T-helper 9 cell (primary cell): ENCODE data around the gene NSD1.

Experiments
- DNase-seq: peaks from one replicate; pipeline ENCODE4 v3.0.0-alpha.2; 2020
- total RNA-seq, 2 donors: gene quantifications; one replicate each; lab custom pipeline; 2026; lab: John Stamatoyannopoulos, UW

The NSD1 gene, protein sequence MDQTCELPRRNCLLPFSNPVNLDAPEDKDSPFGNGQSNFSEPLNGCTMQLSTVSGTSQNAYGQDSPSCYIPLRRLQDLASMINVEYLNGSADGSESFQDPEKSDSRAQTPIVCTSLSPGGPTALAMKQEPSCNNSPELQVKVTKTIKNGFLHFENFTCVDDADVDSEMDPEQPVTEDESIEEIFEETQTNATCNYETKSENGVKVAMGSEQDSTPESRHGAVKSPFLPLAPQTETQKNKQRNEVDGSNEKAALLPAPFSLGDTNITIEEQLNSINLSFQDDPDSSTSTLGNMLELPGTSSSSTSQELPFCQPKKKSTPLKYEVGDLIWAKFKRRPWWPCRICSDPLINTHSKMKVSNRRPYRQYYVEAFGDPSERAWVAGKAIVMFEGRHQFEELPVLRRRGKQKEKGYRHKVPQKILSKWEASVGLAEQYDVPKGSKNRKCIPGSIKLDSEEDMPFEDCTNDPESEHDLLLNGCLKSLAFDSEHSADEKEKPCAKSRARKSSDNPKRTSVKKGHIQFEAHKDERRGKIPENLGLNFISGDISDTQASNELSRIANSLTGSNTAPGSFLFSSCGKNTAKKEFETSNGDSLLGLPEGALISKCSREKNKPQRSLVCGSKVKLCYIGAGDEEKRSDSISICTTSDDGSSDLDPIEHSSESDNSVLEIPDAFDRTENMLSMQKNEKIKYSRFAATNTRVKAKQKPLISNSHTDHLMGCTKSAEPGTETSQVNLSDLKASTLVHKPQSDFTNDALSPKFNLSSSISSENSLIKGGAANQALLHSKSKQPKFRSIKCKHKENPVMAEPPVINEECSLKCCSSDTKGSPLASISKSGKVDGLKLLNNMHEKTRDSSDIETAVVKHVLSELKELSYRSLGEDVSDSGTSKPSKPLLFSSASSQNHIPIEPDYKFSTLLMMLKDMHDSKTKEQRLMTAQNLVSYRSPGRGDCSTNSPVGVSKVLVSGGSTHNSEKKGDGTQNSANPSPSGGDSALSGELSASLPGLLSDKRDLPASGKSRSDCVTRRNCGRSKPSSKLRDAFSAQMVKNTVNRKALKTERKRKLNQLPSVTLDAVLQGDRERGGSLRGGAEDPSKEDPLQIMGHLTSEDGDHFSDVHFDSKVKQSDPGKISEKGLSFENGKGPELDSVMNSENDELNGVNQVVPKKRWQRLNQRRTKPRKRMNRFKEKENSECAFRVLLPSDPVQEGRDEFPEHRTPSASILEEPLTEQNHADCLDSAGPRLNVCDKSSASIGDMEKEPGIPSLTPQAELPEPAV (N-terminal part only)
- 219 to 275 reads per million in 2 donors for total RNA-seq

- peak; percentile 85 for DNase-seq
Observed at GRCh38 chr5:177133096-177133852, at the start of gene NSD1. Gene NSD1 (plus strand): TSS chr5:177133773. CDS start chr5:177135104, 1,331 bp downstream.

- no peak for DNase-seq
Observed at GRCh38 chr5:177084175-177084574, 49.4 kb upstream of the NSD1 start.

DNA sequence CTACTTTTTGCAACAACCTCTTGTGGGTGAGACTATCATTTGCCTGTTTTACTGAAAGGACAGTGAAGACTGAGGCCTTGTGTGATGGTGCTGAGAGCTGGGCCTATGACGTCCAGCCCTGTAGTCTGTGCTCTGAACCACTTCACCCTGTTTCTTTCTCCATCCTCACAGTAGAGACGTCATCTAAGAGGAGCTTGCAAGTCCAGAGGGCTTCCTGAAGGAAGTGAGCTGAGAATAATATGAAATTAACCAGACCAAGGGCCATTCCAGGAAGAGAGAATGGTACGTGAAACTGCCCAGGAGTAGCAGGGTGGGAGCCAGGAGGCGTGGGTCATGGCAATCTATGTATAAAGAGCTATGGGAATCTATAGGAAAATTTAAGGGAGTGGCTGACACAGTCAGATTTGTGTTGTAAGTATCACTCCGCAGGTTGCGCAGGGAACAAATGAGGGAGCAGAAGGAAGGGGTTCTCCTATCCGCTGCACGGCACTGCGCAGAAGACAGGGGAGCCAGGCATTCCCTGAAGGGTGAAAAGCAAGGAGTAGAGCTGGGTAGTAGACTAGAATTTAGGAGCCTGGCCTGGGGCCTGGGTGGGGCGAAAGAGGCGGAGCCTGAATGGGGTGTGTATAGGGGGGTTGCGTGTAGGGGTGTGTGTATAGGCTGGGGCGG, 47.5 kb upstream of the NSD1 start:
- DNase-seq, result no peak

DNA sequence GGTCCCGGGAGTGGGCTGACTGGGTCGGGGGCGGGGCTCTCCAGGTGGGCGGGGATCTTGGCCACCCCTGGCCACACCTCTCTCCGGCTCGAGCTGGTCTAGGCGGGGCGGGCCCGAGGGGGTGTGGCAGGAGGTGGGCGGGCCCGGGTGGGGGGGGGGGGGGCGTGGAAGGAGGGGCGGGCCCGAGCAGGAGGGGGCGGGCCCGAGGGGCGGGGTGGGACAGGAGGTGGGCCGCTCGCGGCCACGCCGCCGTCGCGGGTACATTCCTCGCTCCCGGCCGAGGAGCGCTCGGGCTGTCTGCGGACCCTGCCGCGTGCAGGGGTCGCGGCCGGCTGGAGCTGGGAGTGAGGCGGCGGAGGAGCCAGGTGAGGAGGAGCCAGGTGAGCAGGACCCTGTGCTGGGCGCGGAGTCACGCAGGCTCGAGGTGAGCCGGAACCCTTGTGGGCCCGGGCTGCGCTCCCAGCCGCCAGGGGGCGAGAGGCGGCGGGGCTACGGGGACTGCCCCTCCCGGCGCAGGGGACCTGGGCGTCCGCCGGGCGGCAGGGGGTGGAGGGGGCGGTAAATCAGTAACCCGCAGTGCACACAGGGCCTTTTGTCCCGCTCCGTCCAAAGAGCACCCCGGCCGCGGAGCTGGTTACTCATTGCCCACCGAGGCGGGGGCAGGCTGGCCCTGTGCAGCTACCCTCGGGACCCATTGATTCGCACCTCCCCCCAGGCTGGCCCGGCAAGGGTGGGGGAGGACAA, 46.7 kb upstream of the NSD1 start, which contains the start of gene FGFR4:
FGFR4 (plus strand) TSS at position 262 of the 744 bp plus-strand sequence. CDS start 2,688 bp downstream, outside the sequence.
- peak; percentile 64 for DNase-seq

DNA sequence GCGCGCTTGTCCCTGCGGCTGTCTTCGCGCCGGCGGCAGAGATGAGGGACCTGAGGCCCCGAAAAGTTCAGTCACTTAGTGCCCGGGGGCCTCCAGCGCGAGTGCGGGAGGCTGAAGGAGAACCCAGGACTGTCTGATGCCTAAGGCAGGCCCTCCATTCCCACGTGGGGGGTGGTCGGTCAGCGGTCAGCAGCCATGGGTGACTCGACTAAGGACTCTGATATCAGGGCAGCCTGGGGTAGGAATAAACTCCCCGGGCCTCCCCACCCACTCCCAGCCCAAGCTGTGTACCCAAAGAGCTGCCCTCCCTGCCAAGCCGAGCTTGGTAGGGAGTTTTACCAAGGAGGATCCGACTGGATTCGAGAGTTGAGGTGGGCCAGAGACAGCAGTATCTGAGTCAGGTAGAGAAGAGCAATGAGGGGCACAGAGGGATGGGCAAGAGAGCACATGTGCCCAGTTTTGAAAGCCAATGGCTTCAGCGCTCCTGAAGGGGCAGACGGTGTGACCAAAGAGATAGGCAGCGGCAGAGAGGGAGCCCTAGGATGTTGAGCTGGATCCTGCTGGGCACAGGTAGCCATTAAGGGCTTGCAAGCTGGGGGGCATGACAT, 46.1 kb upstream of the NSD1 start:
- DNase-seq, result no peak

- no peak for DNase-seq
Observed at GRCh38 chr5:177089127-177089526, 44.4 kb upstream of the NSD1 start.

DNA sequence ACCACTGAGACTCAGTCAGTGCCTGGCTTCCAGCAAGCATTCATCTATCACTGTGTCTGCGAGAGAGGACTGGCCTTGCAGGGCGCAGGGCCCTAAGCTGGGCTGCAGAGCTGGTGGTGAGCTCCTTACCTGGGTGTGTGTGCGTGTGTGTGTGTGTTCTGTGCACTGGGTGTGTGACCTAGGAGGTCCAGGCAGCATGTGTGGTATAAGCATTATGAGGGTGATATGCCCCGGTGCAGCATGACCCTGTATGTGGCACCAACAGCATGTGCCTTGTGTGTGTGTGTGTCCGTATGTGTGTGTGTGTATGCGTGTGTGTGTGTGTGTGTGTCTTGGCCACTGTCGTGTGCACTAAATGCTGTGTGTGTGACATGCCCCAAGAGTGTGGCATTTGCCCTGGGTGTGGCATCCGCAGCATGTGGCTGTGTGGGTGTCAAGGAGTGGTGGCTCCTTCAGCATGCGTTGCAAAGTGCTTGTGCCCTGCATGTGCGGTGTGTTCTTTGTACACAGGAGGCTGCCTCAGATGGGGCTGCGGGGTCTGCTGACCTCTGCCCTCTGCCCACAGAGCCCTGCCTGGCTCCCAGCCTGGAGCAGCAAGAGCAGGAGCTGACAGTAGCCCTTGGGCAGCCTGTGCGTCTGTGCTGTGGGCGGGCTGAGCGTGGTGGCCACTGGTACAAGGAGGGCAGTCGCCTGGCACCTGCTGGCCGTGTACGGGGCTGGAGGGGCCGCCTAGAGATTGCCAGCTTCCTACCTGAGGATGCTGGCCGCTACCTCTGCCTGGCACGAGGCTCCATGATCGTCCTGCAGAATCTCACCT, 43.5 kb upstream of the NSD1 start:
- no peak for DNase-seq

DNA sequence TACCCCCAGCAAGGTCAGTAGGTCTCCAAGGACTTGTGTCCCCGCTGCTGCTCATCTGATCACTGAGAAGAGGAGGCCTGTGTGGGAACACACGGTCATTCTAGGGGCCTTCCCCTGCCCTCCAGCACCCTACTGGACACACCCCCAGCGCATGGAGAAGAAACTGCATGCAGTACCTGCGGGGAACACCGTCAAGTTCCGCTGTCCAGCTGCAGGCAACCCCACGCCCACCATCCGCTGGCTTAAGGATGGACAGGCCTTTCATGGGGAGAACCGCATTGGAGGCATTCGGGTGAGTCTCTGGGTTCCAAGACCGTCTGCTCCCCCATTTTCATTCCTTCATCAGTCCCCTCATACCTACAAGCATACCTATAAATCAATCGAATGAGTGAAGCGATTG, 42.8 kb upstream of the NSD1 start:
- DNase-seq, result no peak

GRCh38 chr5:177091232-177091631, 42.3 kb upstream of the NSD1 start:
- DNase-seq, result no peak

- no peak for DNase-seq
Observed at GRCh38 chr5:177092178-177093081, 41.1 kb upstream of the NSD1 start.

DNA sequence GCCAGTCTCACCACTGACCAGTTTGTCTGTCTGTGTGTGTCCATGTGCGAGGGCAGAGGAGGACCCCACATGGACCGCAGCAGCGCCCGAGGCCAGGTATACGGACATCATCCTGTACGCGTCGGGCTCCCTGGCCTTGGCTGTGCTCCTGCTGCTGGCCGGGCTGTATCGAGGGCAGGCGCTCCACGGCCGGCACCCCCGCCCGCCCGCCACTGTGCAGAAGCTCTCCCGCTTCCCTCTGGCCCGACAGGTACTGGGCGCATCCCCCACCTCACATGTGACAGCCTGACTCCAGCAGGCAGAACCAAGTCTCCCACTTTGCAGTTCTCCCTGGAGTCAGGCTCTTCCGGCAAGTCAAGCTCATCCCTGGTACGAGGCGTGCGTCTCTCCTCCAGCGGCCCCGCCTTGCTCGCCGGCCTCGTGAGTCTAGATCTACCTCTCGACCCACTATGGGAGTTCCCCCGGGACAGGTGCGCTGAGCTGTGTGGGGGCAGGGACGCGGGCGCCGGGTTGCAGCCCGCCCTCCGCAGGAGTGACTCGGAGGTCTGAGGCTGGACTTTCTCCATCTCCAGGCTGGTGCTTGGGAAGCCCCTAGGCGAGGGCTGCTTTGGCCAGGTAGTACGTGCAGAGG, 40.4 kb upstream of the NSD1 start:
- no peak for DNase-seq

- no peak for DNase-seq
Observed at GRCh38 chr5:177093803-177094202, 39.8 kb upstream of the NSD1 start.

DNA sequence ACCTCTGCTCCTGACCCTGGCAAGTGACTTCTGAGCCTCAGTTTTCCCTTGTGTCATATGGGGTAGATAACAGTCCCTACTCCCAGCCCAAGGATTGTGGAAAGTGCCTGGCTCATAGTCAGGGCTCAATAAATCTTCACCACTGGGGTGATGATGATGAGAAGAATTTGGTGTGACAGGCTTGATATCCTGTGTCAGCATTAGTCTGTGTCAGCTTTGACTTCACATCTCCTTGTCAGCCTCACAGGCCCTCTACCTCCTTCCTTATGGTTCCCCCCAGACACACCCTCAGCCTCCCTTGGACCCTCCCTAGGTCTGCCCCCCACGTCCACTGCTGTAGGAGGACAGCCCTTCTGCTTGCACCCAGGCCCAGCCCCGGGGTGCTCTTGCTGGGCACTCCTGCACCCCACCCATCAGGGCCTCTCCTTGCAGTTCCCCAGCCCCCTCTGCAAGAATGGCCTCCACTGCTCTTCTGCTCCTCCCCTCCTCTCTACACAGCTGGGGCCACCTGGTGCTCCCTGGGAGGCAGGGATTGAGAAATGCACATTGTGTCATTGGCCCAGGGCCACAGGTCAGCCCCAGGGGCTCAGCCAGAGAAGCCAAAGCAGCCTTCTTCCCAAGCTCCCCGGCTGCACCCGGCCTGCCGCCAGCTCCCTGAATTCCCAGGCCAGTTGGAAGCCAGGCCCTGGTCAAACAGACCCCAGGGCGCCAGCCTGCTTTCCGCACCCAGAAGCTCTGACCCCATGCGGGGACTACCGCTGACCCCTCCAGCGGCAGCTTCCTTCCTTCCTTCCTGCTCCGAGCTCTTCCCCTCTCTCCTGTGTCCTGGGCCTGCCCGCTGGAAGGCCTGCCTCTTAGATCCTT, 39.1 kb upstream of the NSD1 start:
- no peak for DNase-seq

DNA sequence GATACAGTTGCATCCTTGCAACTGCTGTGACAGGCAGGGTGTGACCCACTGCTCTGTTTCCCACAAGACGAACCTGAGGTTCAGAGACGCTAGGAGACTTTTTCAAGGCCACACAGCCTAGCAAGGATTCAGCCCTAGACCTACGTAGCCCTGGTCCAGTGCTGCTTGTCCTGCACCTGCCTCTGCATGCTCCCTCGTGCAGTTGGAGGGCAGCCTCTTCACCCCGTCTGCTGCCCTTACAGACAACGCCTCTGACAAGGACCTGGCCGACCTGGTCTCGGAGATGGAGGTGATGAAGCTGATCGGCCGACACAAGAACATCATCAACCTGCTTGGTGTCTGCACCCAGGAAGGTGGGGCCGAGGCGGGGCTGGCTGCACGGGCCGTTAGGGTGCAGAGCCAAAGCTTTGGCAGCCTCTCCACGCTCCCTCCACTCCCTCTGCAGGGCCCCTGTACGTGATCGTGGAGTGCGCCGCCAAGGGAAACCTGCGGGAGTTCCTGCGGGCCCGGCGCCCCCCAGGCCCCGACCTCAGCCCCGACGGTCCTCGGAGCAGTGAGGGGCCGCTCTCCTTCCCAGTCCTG, 38.4 kb upstream of the NSD1 start:
- DNase-seq, result no peak

DNA sequence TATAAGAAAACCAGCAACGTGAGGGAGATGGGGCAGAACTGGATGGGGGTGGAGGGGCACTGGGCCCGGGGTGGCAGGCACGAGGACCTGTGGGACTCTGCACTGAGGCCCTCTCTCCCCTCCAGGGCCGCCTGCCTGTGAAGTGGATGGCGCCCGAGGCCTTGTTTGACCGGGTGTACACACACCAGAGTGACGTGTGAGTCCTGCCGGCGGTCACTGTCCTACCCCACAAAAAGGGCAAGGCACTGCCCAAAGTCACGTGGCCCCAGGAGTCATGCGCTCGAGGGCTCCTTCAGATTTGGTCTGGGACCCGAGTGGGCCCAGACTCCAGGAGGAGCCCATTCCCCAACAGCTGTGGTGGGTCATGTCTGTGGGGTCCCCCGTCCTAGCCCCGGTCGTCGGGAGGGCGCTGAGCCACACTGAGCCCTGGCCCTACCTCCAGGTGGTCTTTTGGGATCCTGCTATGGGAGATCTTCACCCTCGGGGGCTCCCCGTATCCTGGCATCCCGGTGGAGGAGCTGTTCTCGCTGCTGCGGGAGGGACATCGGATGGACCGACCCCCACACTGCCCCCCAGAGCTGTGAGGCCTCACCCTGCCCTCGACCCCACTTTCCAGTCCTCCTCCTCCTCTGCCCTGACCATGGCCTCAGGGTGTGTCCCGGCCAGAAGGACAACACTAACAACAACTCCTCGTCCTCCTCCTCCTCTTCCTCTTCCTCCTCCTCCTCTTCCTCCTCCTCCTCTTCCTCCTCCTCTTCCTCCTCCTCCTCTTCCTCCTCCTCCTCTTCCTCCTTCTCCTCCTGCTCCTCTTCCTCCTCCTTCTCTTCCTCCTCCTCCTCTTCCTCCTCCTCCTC, 37.2 kb upstream of the NSD1 start:
- DNase-seq, result no peak
